ENCODE measurements around the gene DNAJC6.

DNAJC6 gene

DNA sequence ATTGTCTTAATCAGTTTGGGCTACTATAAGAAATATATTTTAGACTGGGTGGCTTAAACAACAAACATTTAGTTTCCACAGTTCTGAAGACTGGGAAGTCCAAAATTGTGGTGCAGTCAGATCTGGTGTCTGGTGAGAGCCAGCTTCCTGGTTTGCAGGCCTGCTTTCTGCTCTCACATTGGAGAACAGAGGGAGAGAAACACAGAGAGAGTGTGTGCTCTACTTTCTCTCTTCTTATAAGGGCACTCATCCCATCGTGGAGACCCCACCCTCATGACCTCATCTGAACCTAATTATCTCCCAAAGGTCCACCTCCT lies 115.2 kb downstream of the DNAJC6 start:
- Histone ChIP-seq H3K79me2 (ENCODE audit: insufficient read depth, low read length) (peaks cover 51% of the 10 kb centered on the region), H3K4me2 (ENCODE audit: low read depth, low read length, poor library complexity, severe bottlenecking) (peak overlapping the region; percentile 95), H3K4me3 (ENCODE audit: low read length, poor library complexity, severe bottlenecking) (peak overlapping the region; percentile 8), H3K9me3 (ENCODE audit: insufficient read depth, low read depth, low read length) (no peaks in the 10 kb centered on the region), H3K4me1 (ENCODE audit: insufficient read depth, low read length, poor library complexity, severe bottlenecking) (peaks cover 60% of the 10 kb centered on the region), H4K20me1 (ENCODE audit: insufficient read depth, low read length, poor library complexity, severe bottlenecking) (peaks cover 17% of the 10 kb centered on the region), H2AFZ (ENCODE audit: low read length) (no peak overlapping the region), H3F3A (ENCODE audit: low read depth) (no peaks in the 10 kb centered on the region), H3K9ac (ENCODE audit: low read depth, low read length, poor library complexity, severe bottlenecking) (peak overlapping the region; percentile 0), H3K36me3 (ENCODE audit: insufficient read depth, low read length) (peaks cover 12% of the 10 kb centered on the region; the same call in 1 of the 2 replicates), H3K27me3 (ENCODE audit: insufficient read depth, low read length, poor library complexity, severe bottlenecking) (no peaks in the 10 kb centered on the region), H3K9me2 (replicated peaks; ENCODE audit: low read depth, low read length) (no peaks in the 10 kb centered on the region)
- TF ChIP-seq, protein P1, sequence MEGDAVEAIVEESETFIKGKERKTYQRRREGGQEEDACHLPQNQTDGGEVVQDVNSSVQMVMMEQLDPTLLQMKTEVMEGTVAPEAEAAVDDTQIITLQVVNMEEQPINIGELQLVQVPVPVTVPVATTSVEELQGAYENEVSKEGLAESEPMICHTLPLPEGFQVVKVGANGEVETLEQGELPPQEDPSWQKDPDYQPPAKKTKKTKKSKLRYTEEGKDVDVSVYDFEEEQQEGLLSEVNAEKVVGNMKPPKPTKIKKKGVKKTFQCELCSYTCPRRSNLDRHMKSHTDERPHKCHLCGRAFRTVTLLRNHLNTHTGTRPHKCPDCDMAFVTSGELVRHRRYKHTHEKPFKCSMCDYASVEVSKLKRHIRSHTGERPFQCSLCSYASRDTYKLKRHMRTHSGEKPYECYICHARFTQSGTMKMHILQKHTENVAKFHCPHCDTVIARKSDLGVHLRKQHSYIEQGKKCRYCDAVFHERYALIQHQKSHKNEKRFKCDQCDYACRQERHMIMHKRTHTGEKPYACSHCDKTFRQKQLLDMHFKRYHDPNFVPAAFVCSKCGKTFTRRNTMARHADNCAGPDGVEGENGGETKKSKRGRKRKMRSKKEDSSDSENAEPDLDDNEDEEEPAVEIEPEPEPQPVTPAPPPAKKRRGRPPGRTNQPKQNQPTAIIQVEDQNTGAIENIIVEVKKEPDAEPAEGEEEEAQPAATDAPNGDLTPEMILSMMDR (conservative IDR thresholded peaks at IDR 0.05; ENCODE audit: low read length): no peak
- TF ChIP-seq EZH2phosphoT487 (IDR thresholded peaks at IDR 0.05; ENCODE audit: borderline replicate concordance): no peak

DNA sequence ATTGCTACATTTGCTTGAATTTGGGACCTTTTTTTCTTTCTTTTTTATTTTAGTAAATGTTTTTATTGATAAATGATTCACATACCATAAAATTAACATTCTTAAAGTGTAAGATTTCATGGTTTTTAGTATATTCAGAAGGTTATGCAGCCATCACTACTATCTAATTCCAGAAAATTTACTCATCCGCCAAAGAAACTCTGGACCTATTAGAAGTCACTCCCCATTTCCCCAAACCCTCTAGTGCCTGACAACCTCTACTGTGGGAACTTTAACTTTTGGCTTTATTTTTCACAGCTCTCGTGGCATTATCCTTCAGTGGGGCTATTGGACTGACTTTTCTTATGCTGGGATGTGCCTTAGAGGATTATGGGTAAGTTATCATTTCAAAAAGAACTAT lies 115.7 kb downstream of the DNAJC6 start:
- peaks cover 16% of the 10 kb centered on the region; the same call in 1 of the 2 replicates for H3K36me3 ChIP-seq (ENCODE audit: insufficient read depth, low read length)
- H3K4me2 ChIP-seq (ENCODE audit: low read depth, low read length, poor library complexity, severe bottlenecking): peak overlapping the region; percentile 95
- peaks cover 51% of the 10 kb centered on the region for H3K79me2 ChIP-seq (ENCODE audit: insufficient read depth, low read length)
- H3K9me3 ChIP-seq (ENCODE audit: insufficient read depth, low read depth, low read length): no peaks in the 10 kb centered on the region
- H3F3A ChIP-seq (ENCODE audit: low read depth): no peaks in the 10 kb centered on the region
- TF ChIP-seq, protein P1 (conservative IDR thresholded peaks at IDR 0.05; ENCODE audit: low read length): no peak
- TF ChIP-seq EZH2phosphoT487 (IDR thresholded peaks at IDR 0.05; ENCODE audit: borderline replicate concordance): no peak
- peaks cover 17% of the 10 kb centered on the region for H4K20me1 ChIP-seq (ENCODE audit: insufficient read depth, low read length, poor library complexity, severe bottlenecking)
- no peak overlapping the region for H3K4me3 ChIP-seq (ENCODE audit: low read length, poor library complexity, severe bottlenecking)
- H3K9ac ChIP-seq (ENCODE audit: low read depth, low read length, poor library complexity, severe bottlenecking): no peak overlapping the region
- H3K4me1 ChIP-seq (ENCODE audit: insufficient read depth, low read length, poor library complexity, severe bottlenecking): peaks cover 60% of the 10 kb centered on the region
- no peak overlapping the region for H2AFZ ChIP-seq (ENCODE audit: low read length)
- no peaks in the 10 kb centered on the region for H3K27me3 ChIP-seq (ENCODE audit: insufficient read depth, low read length, poor library complexity, severe bottlenecking)
- no peaks in the 10 kb centered on the region for H3K9me2 ChIP-seq (replicated peaks; ENCODE audit: low read depth, low read length)

DNA sequence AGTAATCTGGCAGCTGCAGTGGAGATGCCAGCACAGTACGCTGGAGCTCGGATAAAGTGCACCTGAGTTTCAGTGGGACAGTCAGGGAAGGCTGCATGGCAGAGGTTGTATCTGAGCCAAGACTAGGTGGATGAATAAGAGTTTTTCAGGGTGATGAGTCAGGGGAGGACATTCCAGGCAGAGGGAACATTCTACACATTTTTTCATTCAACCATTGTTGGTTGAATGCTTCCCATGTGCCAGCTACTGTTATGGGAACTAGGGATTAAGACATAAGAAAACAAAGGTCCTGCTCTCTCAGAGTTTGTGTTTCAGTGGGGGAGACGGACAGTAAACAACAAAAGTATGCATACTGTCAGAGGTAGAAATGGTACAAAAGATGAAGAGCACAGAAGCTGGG lies 116.4 kb downstream of the DNAJC6 start:
- Histone ChIP-seq H3K4me2 (ENCODE audit: low read depth, low read length, poor library complexity, severe bottlenecking) (peak overlapping the region; percentile 11), H3K9me2 (replicated peaks; ENCODE audit: low read depth, low read length) (no peaks in the 10 kb centered on the region), H3K9me3 (ENCODE audit: insufficient read depth, low read depth, low read length) (no peaks in the 10 kb centered on the region), H2AFZ (ENCODE audit: low read length) (no peak overlapping the region), H3K79me2 (ENCODE audit: insufficient read depth, low read length) (peaks cover 51% of the 10 kb centered on the region), H3K4me3 (ENCODE audit: low read length, poor library complexity, severe bottlenecking) (no peak overlapping the region), H3F3A (ENCODE audit: low read depth) (no peaks in the 10 kb centered on the region), H3K9ac (ENCODE audit: low read depth, low read length, poor library complexity, severe bottlenecking) (no peak overlapping the region), H3K36me3 (ENCODE audit: insufficient read depth, low read length) (peaks cover 23% of the 10 kb centered on the region; the same call in 1 of the 2 replicates), H3K27me3 (ENCODE audit: insufficient read depth, low read length, poor library complexity, severe bottlenecking) (no peaks in the 10 kb centered on the region), H3K4me1 (ENCODE audit: insufficient read depth, low read length, poor library complexity, severe bottlenecking) (peaks cover 63% of the 10 kb centered on the region), H4K20me1 (ENCODE audit: insufficient read depth, low read length, poor library complexity, severe bottlenecking) (peaks cover 20% of the 10 kb centered on the region)
- no peak for TF ChIP-seq EZH2phosphoT487 (IDR thresholded peaks at IDR 0.05; ENCODE audit: borderline replicate concordance)
- TF ChIP-seq, protein P1 (conservative IDR thresholded peaks at IDR 0.05; ENCODE audit: low read length): no peak
